Neuronal stem cell (in vitro differentiated cells): ENCODE results near the gene ETNPPL.

Source experiments
- DNase-seq: peaks from one replicate; pipeline ENCODE4 v3.0.0-alpha.2; 2013; ENCODE audit warnings: low spot score
- H2AFZ ChIP-seq: one replicate; pipeline ENCODE4 v1.6.1; 2013; ENCODE audit warnings: mild to moderate bottlenecking, low read length, inconsistent platforms
- H2AK5ac ChIP-seq: 2 replicates; pipeline ENCODE4 v1.6.1; 2013; ENCODE audit warnings: low read depth, mild to moderate bottlenecking, inconsistent platforms, low read length, moderate library complexity, mixed read lengths
- H2BK120ac ChIP-seq: 2 replicates; pipeline ENCODE4 v1.6.1; 2013; ENCODE audit warnings: low read depth, mild to moderate bottlenecking, inconsistent platforms, low read length, moderate library complexity, mixed read lengths
- H2BK12ac ChIP-seq: one replicate; pipeline ENCODE4 v1.6.1; 2013; ENCODE audit warnings: low read length, inconsistent platforms
- H2BK15ac ChIP-seq: 2 replicates; pipeline ENCODE4 v1.6.1; 2013; ENCODE audit warnings: mild to moderate bottlenecking, low read length, inconsistent platforms, mixed read lengths
- H2BK5ac ChIP-seq: one replicate; pipeline ENCODE4 v1.6.1; 2013; ENCODE audit warnings: inconsistent platforms, mild to moderate bottlenecking, low read length, moderate library complexity
- H3K14ac ChIP-seq: one replicate; pipeline ENCODE4 v1.6.1; 2013; ENCODE audit warnings: low read length, inconsistent platforms
- H3K18ac ChIP-seq: 2 replicates; pipeline ENCODE4 v1.6.1; 2013; ENCODE audit warnings: low read length, inconsistent platforms
- H3K23ac ChIP-seq: 2 replicates; pipeline ENCODE4 v1.6.1; 2013; ENCODE audit warnings: low read depth, mild to moderate bottlenecking, mixed read lengths, low read length, inconsistent platforms; ENCODE audit not compliant: poor library complexity
- H3K27ac ChIP-seq: replicated peaks from 3 replicates; pipeline ENCODE4 v1.5.1; 2013; ENCODE audit warnings: low read length, inconsistent platforms
- H3K27me3 ChIP-seq, 3 experiments: 2 replicates each; pipeline ENCODE4 v1.6.1; 2013; ENCODE audit warnings: low read length in 3 of 3, mild to moderate bottlenecking in 2 of 3, inconsistent platforms in 1 of 3, low read depth in 1 of 3, mixed read lengths in 1 of 3, moderate library complexity in 1 of 3; ENCODE audit not compliant: control insufficient read depth in 3 of 3, insufficient read depth in 3 of 3
- H3K36me3 ChIP-seq, 2 donors: replicated peaks in 1 of 2; 2 replicates each; pipeline ENCODE4 v1.6.1; 2013; ENCODE audit warnings: low read length in 2 of 2; ENCODE audit not compliant: control insufficient read depth in 2 of 2, insufficient read depth in 2 of 2
- H3K4ac ChIP-seq: 2 replicates; pipeline ENCODE4 v1.6.1; 2013; ENCODE audit warnings: inconsistent platforms, mild to moderate bottlenecking, low read length, moderate library complexity
- H3K4me1 ChIP-seq, 2 donors: 1 replicate in 1 of 2; 2 replicates in 1 of 2; pipeline ENCODE4 v1.6.1; 2013; ENCODE audit warnings: low read length in 2 of 2, low read depth in 1 of 2; ENCODE audit not compliant: control insufficient read depth in 2 of 2, insufficient read depth in 1 of 2
- H3K4me2 ChIP-seq: one replicate; pipeline ENCODE4 v1.6.1; 2013; ENCODE audit warnings: mild to moderate bottlenecking, low read length, inconsistent platforms; ENCODE audit not compliant: insufficient read depth, poor library complexity, severe bottlenecking
- H3K4me3 ChIP-seq, 2 donors: 2 replicates each; pipeline ENCODE4 v1.5.1; 2013; ENCODE audit warnings: low read length in 2 of 2, mild to moderate bottlenecking in 2 of 2, inconsistent platforms in 1 of 2, moderate library complexity in 1 of 2
- H3K79me1 ChIP-seq: one replicate; pipeline ENCODE4 v1.6.1; 2013; ENCODE audit warnings: low read depth, mild to moderate bottlenecking, inconsistent platforms, low read length, moderate library complexity
- H3K9ac ChIP-seq: one replicate; pipeline ENCODE4 v1.6.1; 2013; ENCODE audit warnings: mild to moderate bottlenecking, low read depth, low read length, inconsistent platforms; ENCODE audit not compliant: poor library complexity
- H3K9me3 ChIP-seq, 2 donors: replicated peaks in 1 of 2; 2 replicates each; pipeline versions ENCODE3 to v1.6.1; 2013; ENCODE audit warnings: low read length in 2 of 2, mild to moderate bottlenecking in 2 of 2, inconsistent platforms in 1 of 2, low read depth in 1 of 2, mixed read lengths in 1 of 2, moderate library complexity in 1 of 2; ENCODE audit not compliant: control insufficient read depth in 2 of 2, insufficient read depth in 1 of 2
- H4K8ac ChIP-seq: one replicate; pipeline ENCODE4 v1.6.1; 2013; ENCODE audit warnings: low read depth, mild to moderate bottlenecking, inconsistent platforms, low read length, moderate library complexity
- H4K91ac ChIP-seq: one replicate; pipeline ENCODE4 v1.6.1; 2013; ENCODE audit warnings: low read length, low read depth, mild to moderate bottlenecking, inconsistent platforms; ENCODE audit not compliant: poor library complexity
- WGBS, 2 donors: extraction: QIAGEN DNeasy Blood & Tissue Kit; methylation state at CpG; one replicate each; pipeline ENCODE4 v1.1.7; 2013; ENCODE audit warnings: missing lambda C conversion rate in 2 of 2, mixed read lengths in 1 of 2; ENCODE audit not compliant: insufficient read length in 2 of 2, insufficient replicate concordance in 1 of 2; ENCODE audit errors: extremely low coverage in 2 of 2; 5-methylcytosine and 5-hydroxymethylcytosine counted together

Gene ETNPPL

DNA sequence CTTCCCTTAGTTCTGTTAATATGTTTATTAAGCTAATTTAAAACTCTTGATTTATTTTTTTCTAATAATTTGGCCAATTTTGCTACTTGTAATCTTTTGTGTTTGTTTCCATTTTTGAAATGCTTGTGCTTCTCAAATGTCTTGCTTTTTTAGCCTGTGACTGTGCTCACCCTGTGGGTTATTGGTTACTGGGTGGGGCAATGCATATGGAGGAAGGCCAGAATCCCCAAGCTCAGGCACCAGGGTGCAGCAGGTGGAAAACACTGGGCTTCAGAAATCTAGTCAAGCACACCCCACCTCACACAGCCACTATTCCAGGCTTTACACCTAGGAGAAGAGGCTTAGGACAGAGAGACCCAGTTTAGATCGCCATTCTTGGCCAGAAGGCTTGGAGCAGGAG, 33.1 kb downstream of the ETNPPL start:
- Histone ChIP-seq H2BK5ac (no peak overlapping the region), H2AFZ (no peak overlapping the region), H3K9me3 (no peaks in the 10 kb centered on the region), H3K4me2 (no peak overlapping the region), H2BK15ac (no peak overlapping the region), H3K14ac (no peak overlapping the region), H2BK12ac (no peak overlapping the region), H2AK5ac (no peak overlapping the region), H4K91ac (no peak overlapping the region), H4K8ac (no peak overlapping the region), H3K4ac (no peak overlapping the region), H3K27me3 (no peaks in the 10 kb centered on the region), H3K9ac (no peak overlapping the region), H3K79me1 (no peaks in the 10 kb centered on the region), H2BK120ac (no peak overlapping the region), H3K4me3 (no peak overlapping the region), H3K18ac (no peak overlapping the region), H3K36me3 (no peaks in the 10 kb centered on the region), H3K4me1 (no peaks in the 10 kb centered on the region), H3K27ac (no peak overlapping the region), H3K23ac (no peak overlapping the region)
- WGBS, 2 donors = no CpG with 5 or more reads among the region's 1 CpG
- no peak for DNase-seq

DNA sequence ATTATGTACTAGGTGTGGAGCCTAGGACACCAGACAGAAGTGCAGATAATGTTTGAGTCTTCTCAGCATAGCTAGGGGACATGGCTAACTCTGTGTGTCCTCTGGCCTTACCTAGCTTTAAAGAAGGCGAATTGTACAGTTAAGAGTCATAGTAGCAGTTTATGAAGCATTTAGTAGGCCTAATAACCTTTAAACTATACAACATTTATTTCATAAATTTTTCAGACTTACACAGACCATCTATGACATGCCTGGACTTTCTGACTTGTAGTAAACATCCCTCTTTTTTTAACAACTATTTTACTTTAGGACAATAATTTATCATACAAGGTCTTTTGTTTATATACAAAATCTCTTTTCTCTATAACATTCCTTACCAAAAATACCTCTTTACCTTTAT, 37.4 kb downstream of the ETNPPL start:
- H3K4me2 ChIP-seq = no peak overlapping the region
- H3K9ac ChIP-seq = no peak overlapping the region
- H3K4me1 ChIP-seq = no peaks in the 10 kb centered on the region
- no peak overlapping the region for H4K91ac ChIP-seq
- H3K27ac ChIP-seq = no peak overlapping the region
- no peaks in the 10 kb centered on the region for H3K36me3 ChIP-seq
- H3K9me3 ChIP-seq = no peaks in the 10 kb centered on the region
- H3K23ac ChIP-seq = no peak overlapping the region
- H3K79me1 ChIP-seq = no peaks in the 10 kb centered on the region
- H3K18ac ChIP-seq = no peak overlapping the region
- peak; percentile 8 for DNase-seq
- no peak overlapping the region for H3K14ac ChIP-seq
- H2BK12ac ChIP-seq = no peak overlapping the region
- WGBS, 2 donors = no CpG with 5 or more reads among the region's 1 CpG
- H3K4ac ChIP-seq = no peak overlapping the region
- H3K27me3 ChIP-seq = no peaks in the 10 kb centered on the region
- H2AK5ac ChIP-seq = no peak overlapping the region
- H2BK15ac ChIP-seq = no peak overlapping the region
- H2BK5ac ChIP-seq = no peak overlapping the region
- no peak overlapping the region for H4K8ac ChIP-seq
- no peak overlapping the region for H3K4me3 ChIP-seq
- no peak overlapping the region for H2AFZ ChIP-seq
- H2BK120ac ChIP-seq = no peak overlapping the region

- DNase-seq = no peak
- Histone ChIP-seq H2BK5ac (no peak overlapping the region), H3K18ac (no peak overlapping the region), H2AK5ac (no peak overlapping the region), H2BK15ac (no peak overlapping the region), H4K91ac (no peak overlapping the region), H3K4ac (no peak overlapping the region), H2AFZ (no peak overlapping the region), H3K4me1 (no peaks in the 10 kb centered on the region), H3K27ac (no peak overlapping the region), H3K27me3 (no peaks in the 10 kb centered on the region), H2BK120ac (no peak overlapping the region), H3K79me1 (no peaks in the 10 kb centered on the region), H2BK12ac (no peak overlapping the region), H3K14ac (no peak overlapping the region), H3K4me2 (no peak overlapping the region), H4K8ac (no peak overlapping the region), H3K9ac (no peak overlapping the region), H3K9me3 (no peaks in the 10 kb centered on the region), H3K36me3 (no peaks in the 10 kb centered on the region), H3K4me3 (no peak overlapping the region), H3K23ac (no peak overlapping the region)
- no CpG with 5 or more reads among the region's 2 CpGs for WGBS, 2 donors
These were observed 45.5 kb downstream of the ETNPPL start for GRCh38 chr4:108717386-108717785.

DNA sequence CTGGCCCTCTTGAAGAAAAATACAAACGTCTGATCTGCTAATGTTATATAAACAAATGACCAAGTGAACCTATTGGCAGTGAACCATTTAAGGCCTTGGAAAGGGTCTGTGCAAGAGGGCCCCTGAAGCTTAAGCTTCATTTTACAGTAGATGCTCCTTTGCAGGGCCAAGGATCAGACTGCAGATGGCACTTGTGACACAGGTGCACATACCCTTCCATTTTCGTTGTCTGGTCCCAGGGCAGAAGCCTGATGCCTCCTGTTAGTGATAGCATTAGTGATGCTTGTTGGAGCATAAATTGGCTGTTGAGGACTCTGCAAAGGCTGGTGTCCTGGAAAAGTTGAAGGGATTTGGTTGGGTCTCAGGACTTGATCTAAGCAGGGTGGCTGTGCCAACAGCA, 46.5 kb downstream of the ETNPPL start:
- Histone ChIP-seq H2BK15ac (no peak overlapping the region), H3K27ac (no peak overlapping the region), H2BK120ac (no peak overlapping the region), H3K18ac (no peak overlapping the region), H3K4me1 (no peaks in the 10 kb centered on the region), H3K4me2 (no peak overlapping the region), H3K23ac (no peak overlapping the region), H3K27me3 (no peaks in the 10 kb centered on the region), H3K14ac (no peak overlapping the region), H2BK12ac (no peak overlapping the region), H4K91ac (no peak overlapping the region), H3K4me3 (no peak overlapping the region), H2AK5ac (no peak overlapping the region), H3K9me3 (no peaks in the 10 kb centered on the region), H2AFZ (no peak overlapping the region), H3K36me3 (no peaks in the 10 kb centered on the region), H3K4ac (no peak overlapping the region), H2BK5ac (no peak overlapping the region), H3K79me1 (no peaks in the 10 kb centered on the region), H3K9ac (no peak overlapping the region), H4K8ac (no peak overlapping the region)
- WGBS, 2 donors = no CpG with 5 or more reads among the region's 2 CpGs
- no peak for DNase-seq
